Loucy (cell line): ENCODE measurements around the gene DKC1.

Experiments
- H2AFZ ChIP-seq: fragments of 200-600 bp; sonication (generic); 2 replicates; pipeline ENCODE4 v1.6.0; 2016; ENCODE audit warnings: antibody characterized with exemption, mild to moderate bottlenecking, low read length, moderate library complexity
- H3F3A ChIP-seq: fragments of 200-600 bp; 2 replicates; pipeline ENCODE4 v1.6.0; 2016; ENCODE audit warnings: antibody characterized with exemption, low read depth, mild to moderate bottlenecking
- H3K27me3 ChIP-seq: fragments of 200-600 bp; sonication (generic); 2 replicates; pipeline ENCODE4 v1.6.1; 2014; ENCODE audit warnings: low read length, mild to moderate bottlenecking; ENCODE audit not compliant: insufficient read depth, poor library complexity, severe bottlenecking
- H3K36me3 ChIP-seq: fragments of 200-600 bp; sonication (generic); 2 replicates; pipeline ENCODE4 v1.6.1; 2016; ENCODE audit warnings: low read length; ENCODE audit not compliant: insufficient read depth
- H3K4me1 ChIP-seq: fragments of 200-600 bp; sonication (generic); 2 replicates; pipeline ENCODE4 v1.5.1; 2014; ENCODE audit warnings: low read length, mild to moderate bottlenecking; ENCODE audit not compliant: insufficient read depth, poor library complexity, severe bottlenecking
- H3K4me2 ChIP-seq: fragments of 200-600 bp; sonication (generic); 2 replicates; pipeline ENCODE4 v1.6.0; 2014; ENCODE audit warnings: antibody characterized with exemption, low read length, low read depth, mild to moderate bottlenecking; ENCODE audit not compliant: poor library complexity, severe bottlenecking
- H3K4me3 ChIP-seq: fragments of 200-600 bp; sonication (generic); 2 replicates; pipeline ENCODE4 v1.5.1; 2014; ENCODE audit warnings: low read length, mild to moderate bottlenecking, mixed read lengths; ENCODE audit not compliant: poor library complexity, severe bottlenecking
- H3K79me2 ChIP-seq: fragments of 200-600 bp; sonication (generic); 2 replicates; pipeline ENCODE4 v1.6.1; 2014; ENCODE audit warnings: low read length; ENCODE audit not compliant: insufficient read depth
- H3K9ac ChIP-seq: fragments of 200-600 bp; sonication (generic); 2 replicates; pipeline ENCODE4 v1.6.0; 2014; ENCODE audit warnings: mild to moderate bottlenecking, low read depth, low read length, moderate library complexity; ENCODE audit not compliant: poor library complexity, severe bottlenecking
- H3K9me2 ChIP-seq: fragments of 200-600 bp; sonication (generic); replicated peaks from 2 replicates; pipeline ENCODE4 v1.6.1; 2016; ENCODE audit warnings: low read depth, low read length, mixed read lengths
- H3K9me3 ChIP-seq: fragments of 200-600 bp; sonication (generic); 2 replicates; pipeline ENCODE4 v1.6.1; 2014; ENCODE audit warnings: mild to moderate bottlenecking, antibody characterized with exemption, low read length, low read depth; ENCODE audit not compliant: insufficient read depth
- H4K20me1 ChIP-seq: fragments of 200-600 bp; sonication (generic); 2 replicates; pipeline ENCODE4 v1.6.0; 2014; ENCODE audit warnings: antibody characterized with exemption, low read length, mild to moderate bottlenecking; ENCODE audit not compliant: insufficient read depth, poor library complexity, severe bottlenecking
- EZH2phosphoT487 ChIP-seq: fragments of 200-600 bp; IDR thresholded peaks from 2 replicates; pipeline ENCODE4 v1.6.1; 2018; ENCODE audit warnings: antibody characterized with exemption, mild to moderate bottlenecking, moderate library complexity, borderline replicate concordance
- TF ChIP-seq, protein P1 (sequence below): fragments of 200-600 bp; sonication (generic); conservative IDR thresholded peaks from 2 replicates; pipeline ENCODE4 v1.5.1; 2014; ENCODE audit warnings: mild to moderate bottlenecking, antibody characterized with exemption, low read length

The DKC1 gene

DNA sequence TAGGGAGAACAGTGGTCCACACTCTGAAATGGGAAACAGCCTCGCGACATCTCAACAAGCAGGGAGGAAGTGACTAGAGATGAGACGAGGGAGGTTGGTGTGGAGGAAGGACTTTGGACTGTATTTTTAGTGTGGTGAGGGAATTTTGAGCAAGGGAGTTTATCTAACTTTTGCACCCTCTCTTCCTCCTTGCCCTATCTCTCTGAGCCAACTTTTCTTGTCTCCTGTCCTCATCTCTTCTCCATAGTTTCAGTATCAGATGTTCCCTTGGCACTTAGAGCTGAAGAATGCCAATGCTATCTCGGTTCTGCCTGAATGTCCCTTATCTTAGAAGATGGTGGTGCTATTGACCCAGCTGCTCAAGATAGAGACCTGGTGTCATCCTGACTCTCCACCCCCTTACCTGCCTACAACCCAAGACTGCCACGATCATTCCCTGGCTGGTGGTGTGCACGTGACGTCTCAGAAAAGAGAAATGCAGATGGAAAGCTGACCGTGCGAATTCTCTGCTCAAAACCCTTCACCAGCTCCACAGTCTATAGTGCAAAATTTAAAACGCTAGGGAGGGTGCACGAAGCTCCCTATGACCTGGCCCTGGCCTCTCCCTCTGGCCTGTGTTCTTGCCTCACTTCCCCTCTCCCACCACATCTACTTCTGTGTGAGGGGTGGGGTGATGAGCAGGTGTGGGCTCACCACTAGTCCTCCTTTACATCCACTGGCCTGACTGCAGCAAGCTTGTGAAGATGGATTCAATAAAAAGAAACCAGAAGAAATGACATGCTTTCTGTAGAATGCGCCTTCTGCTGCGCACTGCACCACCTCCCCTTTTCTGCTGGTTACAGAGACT lies 21.7 kb downstream of the DKC1 start:
- TF ChIP-seq, protein P1, sequence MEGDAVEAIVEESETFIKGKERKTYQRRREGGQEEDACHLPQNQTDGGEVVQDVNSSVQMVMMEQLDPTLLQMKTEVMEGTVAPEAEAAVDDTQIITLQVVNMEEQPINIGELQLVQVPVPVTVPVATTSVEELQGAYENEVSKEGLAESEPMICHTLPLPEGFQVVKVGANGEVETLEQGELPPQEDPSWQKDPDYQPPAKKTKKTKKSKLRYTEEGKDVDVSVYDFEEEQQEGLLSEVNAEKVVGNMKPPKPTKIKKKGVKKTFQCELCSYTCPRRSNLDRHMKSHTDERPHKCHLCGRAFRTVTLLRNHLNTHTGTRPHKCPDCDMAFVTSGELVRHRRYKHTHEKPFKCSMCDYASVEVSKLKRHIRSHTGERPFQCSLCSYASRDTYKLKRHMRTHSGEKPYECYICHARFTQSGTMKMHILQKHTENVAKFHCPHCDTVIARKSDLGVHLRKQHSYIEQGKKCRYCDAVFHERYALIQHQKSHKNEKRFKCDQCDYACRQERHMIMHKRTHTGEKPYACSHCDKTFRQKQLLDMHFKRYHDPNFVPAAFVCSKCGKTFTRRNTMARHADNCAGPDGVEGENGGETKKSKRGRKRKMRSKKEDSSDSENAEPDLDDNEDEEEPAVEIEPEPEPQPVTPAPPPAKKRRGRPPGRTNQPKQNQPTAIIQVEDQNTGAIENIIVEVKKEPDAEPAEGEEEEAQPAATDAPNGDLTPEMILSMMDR, result no peak
- no peak for TF ChIP-seq EZH2phosphoT487
- peaks cover 10% of the 10 kb centered on the region for H3K4me1 ChIP-seq
- H2AFZ ChIP-seq, result no peak overlapping the region

DNA sequence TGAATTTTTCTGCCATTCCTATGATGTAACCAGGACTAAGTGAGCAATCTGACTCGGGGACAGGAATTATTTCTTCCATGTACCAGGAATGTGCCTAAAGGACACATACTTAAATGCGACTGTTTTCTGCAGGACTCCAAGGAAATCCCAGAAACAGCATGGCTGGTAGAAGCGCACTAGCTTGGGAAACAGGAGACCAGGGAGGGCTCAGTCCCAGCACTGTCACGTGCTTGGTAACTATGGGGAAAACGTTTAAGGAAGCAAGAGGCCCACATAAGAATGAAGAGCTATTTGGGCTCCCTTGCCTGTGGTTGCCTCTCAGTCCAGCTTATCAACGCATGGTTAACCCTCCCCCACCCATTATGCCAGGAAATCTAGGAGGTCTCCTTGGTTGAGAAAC lies 23.1 kb downstream of the DKC1 start:
- no peak for TF ChIP-seq EZH2phosphoT487
- TF ChIP-seq, protein P1, result no peak
- Histone ChIP-seq H3K4me2 (no peak overlapping the region), H3K9ac (no peak overlapping the region), H3F3A (no peaks in the 10 kb centered on the region), H3K27me3 (no peaks in the 10 kb centered on the region), H3K4me1 (peaks cover 10% of the 10 kb centered on the region), H4K20me1 (no peaks in the 10 kb centered on the region), H3K9me2 (no peaks in the 10 kb centered on the region), H3K79me2 (no peaks in the 10 kb centered on the region), H2AFZ (no peak overlapping the region), H3K36me3 (no peaks in the 10 kb centered on the region), H3K4me3 (no peak overlapping the region), H3K9me3 (no peaks in the 10 kb centered on the region)

More for the DNA sequence above, 21.7 kb downstream of the DKC1 start:
- Histone ChIP-seq H3K9me3 (no peaks in the 10 kb centered on the region), H3K4me3 (no peak overlapping the region), H3K9me2 (no peaks in the 10 kb centered on the region), H3K79me2 (no peaks in the 10 kb centered on the region), H3K27me3 (no peaks in the 10 kb centered on the region), H4K20me1 (no peaks in the 10 kb centered on the region), H3K4me2 (no peak overlapping the region), H3F3A (no peaks in the 10 kb centered on the region), H3K9ac (no peak overlapping the region), H3K36me3 (no peaks in the 10 kb centered on the region)

DNA sequence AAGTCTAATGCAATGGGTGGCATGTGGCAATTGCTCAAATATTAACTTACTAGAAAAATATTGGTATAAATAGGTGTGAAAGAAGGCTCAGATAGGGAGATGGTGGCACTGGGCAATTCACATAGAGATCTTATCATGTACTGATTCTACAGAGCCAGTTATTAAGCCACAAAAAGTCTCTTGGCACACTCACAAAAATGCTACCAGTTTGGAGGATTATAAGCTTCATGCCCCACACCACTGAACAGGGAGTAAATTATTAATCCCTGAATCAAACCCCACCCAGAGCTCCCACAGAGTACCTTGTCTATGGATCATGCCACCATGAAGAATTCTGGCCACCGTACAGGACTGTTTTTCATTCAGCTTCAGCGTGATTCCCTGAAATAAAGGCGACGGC lies 28.8 kb downstream of the DKC1 start:
- H3K36me3 ChIP-seq, result no peaks in the 10 kb centered on the region
- H3K9me3 ChIP-seq, result no peaks in the 10 kb centered on the region
- no peak overlapping the region for H3K9ac ChIP-seq
- TF ChIP-seq, protein P1, result no peak
- no peak for TF ChIP-seq EZH2phosphoT487
- no peak overlapping the region for H3K4me3 ChIP-seq
- no peak overlapping the region for H3K4me2 ChIP-seq
- H3K79me2 ChIP-seq, result 0 out of 2 replicates have a peak, but pooled peaks cover 4% of the 10 kb centered on the region
- H3K9me2 ChIP-seq, result no peaks in the 10 kb centered on the region
- peaks cover 3% of the 10 kb centered on the region for H3K4me1 ChIP-seq
- no peaks in the 10 kb centered on the region for H3K27me3 ChIP-seq
- H3F3A ChIP-seq, result no peaks in the 10 kb centered on the region
- no peak overlapping the region for H2AFZ ChIP-seq
- no peaks in the 10 kb centered on the region for H4K20me1 ChIP-seq
